ENCODE results near the gene LRCH4.

GRCh38 chr7:100563809-100564400, 22.0 kb downstream of the LRCH4 start:
- TF ChIP-seq, protein P1, sequence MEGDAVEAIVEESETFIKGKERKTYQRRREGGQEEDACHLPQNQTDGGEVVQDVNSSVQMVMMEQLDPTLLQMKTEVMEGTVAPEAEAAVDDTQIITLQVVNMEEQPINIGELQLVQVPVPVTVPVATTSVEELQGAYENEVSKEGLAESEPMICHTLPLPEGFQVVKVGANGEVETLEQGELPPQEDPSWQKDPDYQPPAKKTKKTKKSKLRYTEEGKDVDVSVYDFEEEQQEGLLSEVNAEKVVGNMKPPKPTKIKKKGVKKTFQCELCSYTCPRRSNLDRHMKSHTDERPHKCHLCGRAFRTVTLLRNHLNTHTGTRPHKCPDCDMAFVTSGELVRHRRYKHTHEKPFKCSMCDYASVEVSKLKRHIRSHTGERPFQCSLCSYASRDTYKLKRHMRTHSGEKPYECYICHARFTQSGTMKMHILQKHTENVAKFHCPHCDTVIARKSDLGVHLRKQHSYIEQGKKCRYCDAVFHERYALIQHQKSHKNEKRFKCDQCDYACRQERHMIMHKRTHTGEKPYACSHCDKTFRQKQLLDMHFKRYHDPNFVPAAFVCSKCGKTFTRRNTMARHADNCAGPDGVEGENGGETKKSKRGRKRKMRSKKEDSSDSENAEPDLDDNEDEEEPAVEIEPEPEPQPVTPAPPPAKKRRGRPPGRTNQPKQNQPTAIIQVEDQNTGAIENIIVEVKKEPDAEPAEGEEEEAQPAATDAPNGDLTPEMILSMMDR (IDR thresholded peaks at IDR 0.05), result peak; percentile 98
- TF ChIP-seq ZFX (IDR thresholded peaks at IDR 0.05; ENCODE audit: borderline replicate concordance), result no peak
